ENCODE results near the gene SBF1.

DNA sequence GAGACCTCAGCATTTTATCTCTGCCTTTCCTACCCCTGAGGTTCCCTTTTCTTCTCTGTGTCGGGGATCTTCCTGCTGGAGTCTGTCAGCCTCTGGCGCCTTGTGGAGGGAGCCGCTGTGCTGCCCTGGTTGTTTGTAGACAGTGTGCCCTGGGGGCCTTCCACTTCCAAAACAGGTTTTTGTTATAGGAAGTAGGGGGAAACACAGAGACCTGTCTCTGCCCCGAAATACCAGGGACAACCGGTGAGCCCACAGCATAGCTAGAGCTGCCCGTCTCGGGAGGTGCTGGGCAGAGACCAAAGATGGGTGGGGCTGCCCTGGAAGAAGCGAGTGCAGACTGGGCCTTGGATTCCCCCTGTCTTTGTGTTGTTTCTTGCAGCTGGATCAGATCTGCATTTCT is 41.2 kb upstream of the SBF1 start:
- TF ChIP-seq, protein P1, sequence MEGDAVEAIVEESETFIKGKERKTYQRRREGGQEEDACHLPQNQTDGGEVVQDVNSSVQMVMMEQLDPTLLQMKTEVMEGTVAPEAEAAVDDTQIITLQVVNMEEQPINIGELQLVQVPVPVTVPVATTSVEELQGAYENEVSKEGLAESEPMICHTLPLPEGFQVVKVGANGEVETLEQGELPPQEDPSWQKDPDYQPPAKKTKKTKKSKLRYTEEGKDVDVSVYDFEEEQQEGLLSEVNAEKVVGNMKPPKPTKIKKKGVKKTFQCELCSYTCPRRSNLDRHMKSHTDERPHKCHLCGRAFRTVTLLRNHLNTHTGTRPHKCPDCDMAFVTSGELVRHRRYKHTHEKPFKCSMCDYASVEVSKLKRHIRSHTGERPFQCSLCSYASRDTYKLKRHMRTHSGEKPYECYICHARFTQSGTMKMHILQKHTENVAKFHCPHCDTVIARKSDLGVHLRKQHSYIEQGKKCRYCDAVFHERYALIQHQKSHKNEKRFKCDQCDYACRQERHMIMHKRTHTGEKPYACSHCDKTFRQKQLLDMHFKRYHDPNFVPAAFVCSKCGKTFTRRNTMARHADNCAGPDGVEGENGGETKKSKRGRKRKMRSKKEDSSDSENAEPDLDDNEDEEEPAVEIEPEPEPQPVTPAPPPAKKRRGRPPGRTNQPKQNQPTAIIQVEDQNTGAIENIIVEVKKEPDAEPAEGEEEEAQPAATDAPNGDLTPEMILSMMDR (IDR thresholded peaks at IDR 0.05) = no peak
- TF ChIP-seq POLR2A (IDR thresholded peaks at IDR 0.05) (no peak), EP300 (IDR thresholded peaks at IDR 0.05; ENCODE audit: low read depth) (no peak)

Measured in transverse colon (tissue), 3 donors.